H9 (cell line): ENCODE measurements around the gene LYPD8. TPM values are rescaled to one million over a fixed set of nuclear protein-coding genes. Genes with fewer than 3 reads are reported as not detected.

Experiments used
- DNase-seq: peaks from one replicate; pipeline ENCODE4 v3.0.0-alpha.2; 2017
- H2AFZ ChIP-seq: one replicate; pipeline ENCODE4 v1.6.1; 2013; ENCODE audit warnings: mild to moderate bottlenecking, low read length, control low read depth, moderate library complexity
- H2AK5ac ChIP-seq: 2 replicates; pipeline ENCODE4 v1.6.1; 2013; ENCODE audit warnings: low read length, control low read depth, mixed read lengths; ENCODE audit not compliant: insufficient read length
- H2BK120ac ChIP-seq: one replicate; pipeline ENCODE4 v1.6.1; 2013; ENCODE audit warnings: low read depth, mild to moderate bottlenecking, low read length, control low read depth, inconsistent platforms; ENCODE audit not compliant: poor library complexity, severe bottlenecking
- H2BK12ac ChIP-seq: 2 replicates; pipeline ENCODE4 v1.6.1; 2013; ENCODE audit warnings: low read length, control low read depth, mixed read lengths, low read depth; ENCODE audit not compliant: insufficient read length
- H2BK15ac ChIP-seq: 2 replicates; pipeline ENCODE4 v1.6.1; 2013; ENCODE audit warnings: low read depth, low read length, control low read depth
- H2BK20ac ChIP-seq: one replicate; pipeline ENCODE4 v1.6.1; 2013; ENCODE audit warnings: low read depth, mild to moderate bottlenecking, low read length, control low read depth, inconsistent platforms; ENCODE audit not compliant: poor library complexity, severe bottlenecking
- H2BK5ac ChIP-seq: 2 replicates; pipeline ENCODE4 v1.6.1; 2013; ENCODE audit warnings: low read length, control low read depth, mixed read lengths; ENCODE audit not compliant: insufficient read length
- H3K14ac ChIP-seq: 2 replicates; pipeline ENCODE4 v1.6.1; 2013; ENCODE audit warnings: low read length, control low read depth; ENCODE audit not compliant: insufficient read depth
- H3K18ac ChIP-seq: 2 replicates; pipeline ENCODE4 v1.6.1; 2013; ENCODE audit warnings: low read depth, mild to moderate bottlenecking, mixed read lengths, low read length, control low read depth; ENCODE audit not compliant: insufficient read length
- H3K23ac ChIP-seq: 2 replicates; pipeline ENCODE4 v1.6.1; 2013; ENCODE audit warnings: low read length, control low read depth, mixed read lengths, low read depth; ENCODE audit not compliant: insufficient read length
- H3K23me2 ChIP-seq: 2 replicates; pipeline ENCODE4 v1.6.1; 2013; ENCODE audit warnings: low read depth, mild to moderate bottlenecking, mixed read lengths, low read length, control low read depth; ENCODE audit not compliant: insufficient read length, poor library complexity, severe bottlenecking
- H3K27ac ChIP-seq: 2 replicates; pipeline ENCODE4 v1.5.1; 2013; ENCODE audit warnings: low read length, control low read depth, mixed read lengths, low read depth; ENCODE audit not compliant: insufficient read length
- H3K27me3 ChIP-seq: 2 replicates; pipeline ENCODE4 v1.6.1; 2013; ENCODE audit warnings: low read length, control low read depth, inconsistent platforms; ENCODE audit not compliant: insufficient read depth
- H3K4ac ChIP-seq: 2 replicates; pipeline ENCODE4 v1.6.1; 2013; ENCODE audit warnings: low read depth, mild to moderate bottlenecking, control low read depth, inconsistent platforms, low read length, moderate library complexity
- H3K4me1 ChIP-seq: 2 replicates; pipeline ENCODE4 v1.6.1; 2013; ENCODE audit warnings: low read length, control low read depth, inconsistent platforms; ENCODE audit not compliant: insufficient read depth
- H3K4me2 ChIP-seq: 2 replicates; pipeline ENCODE4 v1.6.1; 2013; ENCODE audit warnings: low read length, control low read depth, mixed read lengths; ENCODE audit not compliant: insufficient read length, insufficient read depth
- H3K56ac ChIP-seq: 2 replicates; pipeline ENCODE4 v1.6.1; 2013; ENCODE audit warnings: low read depth, mild to moderate bottlenecking, mixed read lengths, low read length, control low read depth; ENCODE audit not compliant: insufficient read length
- H3K79me1 ChIP-seq: 2 replicates; pipeline ENCODE4 v1.6.1; 2013; ENCODE audit warnings: low read depth, mild to moderate bottlenecking, moderate library complexity, low read length, control low read depth, inconsistent platforms; ENCODE audit not compliant: insufficient read depth, poor library complexity, severe bottlenecking
- H3K79me2 ChIP-seq: 2 replicates; pipeline ENCODE4 v1.6.1; 2013; ENCODE audit warnings: low read length, control low read depth, inconsistent platforms; ENCODE audit not compliant: insufficient read depth
- H3K9ac ChIP-seq: 2 replicates; pipeline ENCODE4 v1.6.1; 2013; ENCODE audit warnings: low read length, control low read depth, mixed read lengths; ENCODE audit not compliant: insufficient read length; ENCODE audit errors: extremely low read depth
- H3K9me3 ChIP-seq: one replicate; pipeline ENCODE4 v1.6.1; 2013; ENCODE audit warnings: low read depth, low read length, inconsistent platforms; ENCODE audit not compliant: control insufficient read depth
- H3T11ph ChIP-seq: one replicate; pipeline ENCODE4 v1.6.1; 2013; ENCODE audit warnings: mild to moderate bottlenecking, low read length, control low read depth, inconsistent platforms
- H4K20me1 ChIP-seq: one replicate; pipeline ENCODE4 v1.6.1; 2013; ENCODE audit not compliant: control insufficient read depth, insufficient read length, insufficient read depth
- H4K5ac ChIP-seq: 2 replicates; pipeline ENCODE4 v1.6.1; 2013; ENCODE audit warnings: low read depth, mild to moderate bottlenecking, mixed read lengths, low read length, control low read depth; ENCODE audit not compliant: insufficient read length
- H4K8ac ChIP-seq: replicated peaks from 2 replicates; pipeline ENCODE4 v1.6.1; 2013; ENCODE audit warnings: low read length, control low read depth, mixed read lengths, low read depth; ENCODE audit not compliant: insufficient read length
- H4K91ac ChIP-seq: 2 replicates; pipeline ENCODE4 v1.6.1; 2013; ENCODE audit warnings: low read depth, mild to moderate bottlenecking, moderate library complexity, mixed read lengths, low read length, control low read depth; ENCODE audit not compliant: insufficient read length
- H3K27ac Mint-ChIP-seq, 3 experiments: 2 replicates in 2 of 3; 3 replicates in 1 of 3; pipeline ENCODE4 v1.8.0; 2020 to 2021; ENCODE audit warnings: mixed read lengths in 3 of 3, mild to moderate bottlenecking in 1 of 3, moderate library complexity in 1 of 3
- H3K27me3 Mint-ChIP-seq: 2 replicates; pipeline ENCODE4 v1.8.0; 2021; ENCODE audit warnings: low read depth, mild to moderate bottlenecking, moderate library complexity, mixed read lengths
- H3K36me3 Mint-ChIP-seq, 3 experiments: 2 replicates in 2 of 3; 3 replicates in 1 of 3; pipeline ENCODE4 v1.8.0; 2020 to 2021; ENCODE audit warnings: low read depth in 3 of 3, mixed read lengths in 3 of 3; ENCODE audit not compliant: insufficient read depth in 1 of 3
- H3K4me1 Mint-ChIP-seq, 2 experiments: 2 replicates each; pipeline ENCODE4 v1.8.0; 2020; ENCODE audit warnings: mixed read lengths in 2 of 2
- H3K4me3 Mint-ChIP-seq, 2 experiments: 2 replicates in 1 of 2; 3 replicates in 1 of 2; pipeline ENCODE4 v1.8.0; 2020 to 2021; ENCODE audit warnings: mild to moderate bottlenecking in 2 of 2, mixed read lengths in 2 of 2, moderate library complexity in 1 of 2
- H3K9me3 Mint-ChIP-seq, 2 experiments: 2 replicates in 1 of 2; 3 replicates in 1 of 2; pipeline ENCODE4 v1.8.0; 2020; ENCODE audit warnings: mild to moderate bottlenecking in 2 of 2, mixed read lengths in 2 of 2, moderate library complexity in 1 of 2
- WGBS: extraction: QIAGEN DNeasy Blood & Tissue Kit; methylation state at CpG from one replicate; pipeline ENCODE4 v1.1.7; 2013; ENCODE audit warnings: missing lambda C conversion rate, low lambda C conversion rate, mixed read lengths; ENCODE audit not compliant: insufficient read length; ENCODE audit errors: extremely low coverage; 5-methylcytosine and 5-hydroxymethylcytosine counted together
- total RNA-seq: library from RNA; stranded (reverse); gene quantifications from 2 replicates; pipeline ENCODE4 v1.2.1, GENCODE V29; 2021
- TF ChIP-seq, protein P1 (sequence below): fragments of 200-600 bp; sonication (generic); conservative IDR thresholded peaks from 3 replicates; pipeline ENCODE4 v1.8.0; 2021; ENCODE audit warnings: antibody characterized with exemption, mild to moderate bottlenecking

The LYPD8 gene
- total RNA-seq, 1 experiment from 2014 or later = not detected

DNA sequence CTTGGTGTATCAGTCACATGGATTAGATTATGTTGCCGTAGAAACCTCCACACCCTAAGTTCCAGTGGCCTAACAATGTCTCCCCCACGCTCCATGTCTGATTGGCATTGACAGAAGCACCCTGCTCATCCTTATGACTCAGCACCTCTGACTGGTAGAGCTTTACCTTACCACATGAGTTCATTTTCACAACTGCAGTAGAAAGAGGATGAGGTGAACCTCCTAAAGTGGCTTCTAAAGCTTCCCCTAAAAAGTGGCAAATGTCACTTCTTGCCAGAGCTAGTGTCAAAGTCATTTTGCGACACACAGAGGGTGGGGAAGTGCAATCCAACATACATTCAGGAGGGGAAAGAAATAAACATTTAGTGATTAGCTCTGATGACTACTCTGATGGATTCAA, 30.6 kb upstream of the LYPD8 start:
- Histone ChIP-seq H3K79me1 (no peaks in the 10 kb centered on the region), H2BK15ac (no peak overlapping the region), H3K56ac (no peak overlapping the region), H2BK5ac (no peak overlapping the region), H3K27me3 (no peaks in the 10 kb centered on the region), H4K8ac (no peak overlapping the region), H2BK120ac (no peak overlapping the region), H2AK5ac (no peak overlapping the region), H2BK12ac (no peak overlapping the region), H3K9me3 (peaks cover 88% of the 10 kb centered on the region), H4K5ac (no peak overlapping the region), H3T11ph (no peak overlapping the region), H4K91ac (no peak overlapping the region), H3K23me2 (no peaks in the 10 kb centered on the region), H3K27ac (no peak overlapping the region), H2AFZ (no peak overlapping the region), H3K79me2 (no peaks in the 10 kb centered on the region), H3K14ac (no peak overlapping the region), H3K9ac (no peak overlapping the region), H4K20me1 (no peaks in the 10 kb centered on the region), H3K18ac (no peak overlapping the region), H3K4me2 (no peak overlapping the region), H3K4me1 (no peaks in the 10 kb centered on the region), H3K4ac (no peak overlapping the region), H2BK20ac (no peak overlapping the region), H3K23ac (no peak overlapping the region)
- Mint-ChIP-seq H3K36me3 (peaks cover 0 to 28% (median 2%) of the 10 kb centered on the region in 3 experiments; a peak in 5 of 7 replicates), H3K9me3 (peaks cover 87 to 94% of the 10 kb centered on the region in 2 experiments), H3K27me3 (peaks cover 4% of the 10 kb centered on the region), H3K4me3 (no peak overlapping the region), H3K27ac (no peak overlapping the region), H3K4me1 (no peaks in the 10 kb centered on the region)
- no CpG with 5 or more reads among the region's 3 CpGs for WGBS
- no peak for DNase-seq
- TF ChIP-seq, protein P1, sequence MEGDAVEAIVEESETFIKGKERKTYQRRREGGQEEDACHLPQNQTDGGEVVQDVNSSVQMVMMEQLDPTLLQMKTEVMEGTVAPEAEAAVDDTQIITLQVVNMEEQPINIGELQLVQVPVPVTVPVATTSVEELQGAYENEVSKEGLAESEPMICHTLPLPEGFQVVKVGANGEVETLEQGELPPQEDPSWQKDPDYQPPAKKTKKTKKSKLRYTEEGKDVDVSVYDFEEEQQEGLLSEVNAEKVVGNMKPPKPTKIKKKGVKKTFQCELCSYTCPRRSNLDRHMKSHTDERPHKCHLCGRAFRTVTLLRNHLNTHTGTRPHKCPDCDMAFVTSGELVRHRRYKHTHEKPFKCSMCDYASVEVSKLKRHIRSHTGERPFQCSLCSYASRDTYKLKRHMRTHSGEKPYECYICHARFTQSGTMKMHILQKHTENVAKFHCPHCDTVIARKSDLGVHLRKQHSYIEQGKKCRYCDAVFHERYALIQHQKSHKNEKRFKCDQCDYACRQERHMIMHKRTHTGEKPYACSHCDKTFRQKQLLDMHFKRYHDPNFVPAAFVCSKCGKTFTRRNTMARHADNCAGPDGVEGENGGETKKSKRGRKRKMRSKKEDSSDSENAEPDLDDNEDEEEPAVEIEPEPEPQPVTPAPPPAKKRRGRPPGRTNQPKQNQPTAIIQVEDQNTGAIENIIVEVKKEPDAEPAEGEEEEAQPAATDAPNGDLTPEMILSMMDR = no peak
